MM.1S (cell line): ENCODE data around the gene ABCB9.

Source experiments
- DNase-seq: peaks from one replicate; pipeline ENCODE4 v3.0.0-alpha.2; 2015
- H2AFZ ChIP-seq: fragments of 300-600 bp; sonication (generic); 2 replicates; pipeline ENCODE4 v1.6.0; 2016; ENCODE audit warnings: antibody characterized with exemption, low read length
- H3F3A ChIP-seq: fragments of 300-600 bp; sonication (generic); 2 replicates; pipeline ENCODE4 v1.6.1; 2016; ENCODE audit warnings: mild to moderate bottlenecking, antibody characterized with exemption, low read length, moderate library complexity, mixed read lengths; ENCODE audit not compliant: insufficient read depth
- H3K27ac ChIP-seq: fragments of 300-600 bp; sonication (generic); 2 replicates; pipeline ENCODE4 v1.5.1; 2016; ENCODE audit warnings: mild to moderate bottlenecking, low read length
- H3K27me3 ChIP-seq: fragments of 300-600 bp; sonication (generic); replicated peaks from 2 replicates; pipeline ENCODE4 v1.6.0; 2016; ENCODE audit warnings: low read length; ENCODE audit not compliant: insufficient read depth
- H3K36me3 ChIP-seq: fragments of 300-600 bp; sonication (generic); replicated peaks from 2 replicates; pipeline ENCODE4 v1.6.1; 2016; ENCODE audit warnings: mild to moderate bottlenecking, low read length, mixed read lengths; ENCODE audit not compliant: insufficient read depth
- H3K4me1 ChIP-seq: fragments of 300-600 bp; sonication (generic); 2 replicates; pipeline ENCODE4 v1.6.1; 2016; ENCODE audit warnings: low read length, mixed read lengths
- H3K4me2 ChIP-seq: fragments of 300-600 bp; sonication (generic); 2 replicates; pipeline ENCODE4 v1.6.0; 2016; ENCODE audit warnings: low read depth, low read length
- H3K4me3 ChIP-seq: fragments of 300-600 bp; sonication (generic); 2 replicates; pipeline ENCODE4 v1.5.1; 2016; ENCODE audit warnings: low read length, mixed read lengths
- H3K79me2 ChIP-seq: fragments of 300-600 bp; sonication (generic); 2 replicates; pipeline ENCODE4 v1.6.1; 2016; ENCODE audit warnings: mixed run types, low read length, mixed read lengths
- H3K9ac ChIP-seq: fragments of 300-600 bp; sonication (generic); 2 replicates; pipeline ENCODE4 v1.6.1; 2016; ENCODE audit warnings: low read length, mixed read lengths
- H3K9me2 ChIP-seq: fragments of 300-600 bp; sonication (generic); replicated peaks from 2 replicates; pipeline ENCODE4 v1.6.1; 2016; ENCODE audit warnings: mild to moderate bottlenecking, low read length, mixed read lengths; ENCODE audit not compliant: insufficient read depth
- H3K9me3 ChIP-seq: fragments of 300-600 bp; sonication (generic); replicated peaks from 2 replicates; pipeline ENCODE4 v1.6.1; 2016; ENCODE audit warnings: mild to moderate bottlenecking, low read length, mixed read lengths; ENCODE audit not compliant: insufficient read depth
- H4K20me1 ChIP-seq: fragments of 300-600 bp; sonication (generic); 2 replicates; pipeline ENCODE4 v1.6.1; 2016; ENCODE audit warnings: mild to moderate bottlenecking, low read length, moderate library complexity, mixed read lengths; ENCODE audit not compliant: insufficient read depth
- EZH2 ChIP-seq: fragments of 300-600 bp; sonication (generic); optimal IDR thresholded peaks from 2 replicates; pipeline ENCODE3; 2017; ENCODE audit warnings: low read depth, mild to moderate bottlenecking, antibody characterized with exemption, low read length, mixed read lengths
- EZH2phosphoT487 ChIP-seq: fragments of 300-600 bp; sonication (generic); IDR thresholded peaks from 2 replicates; pipeline ENCODE4 v1.6.1; 2018; ENCODE audit warnings: antibody characterized with exemption, low read length
- TF ChIP-seq, protein P1 (sequence below): fragments of 300-600 bp; sonication (generic); IDR thresholded peaks from 2 replicates; pipeline ENCODE4 v1.5.1; 2016; ENCODE audit warnings: antibody characterized with exemption, low read length, mixed read lengths

Gene ABCB9

DNA sequence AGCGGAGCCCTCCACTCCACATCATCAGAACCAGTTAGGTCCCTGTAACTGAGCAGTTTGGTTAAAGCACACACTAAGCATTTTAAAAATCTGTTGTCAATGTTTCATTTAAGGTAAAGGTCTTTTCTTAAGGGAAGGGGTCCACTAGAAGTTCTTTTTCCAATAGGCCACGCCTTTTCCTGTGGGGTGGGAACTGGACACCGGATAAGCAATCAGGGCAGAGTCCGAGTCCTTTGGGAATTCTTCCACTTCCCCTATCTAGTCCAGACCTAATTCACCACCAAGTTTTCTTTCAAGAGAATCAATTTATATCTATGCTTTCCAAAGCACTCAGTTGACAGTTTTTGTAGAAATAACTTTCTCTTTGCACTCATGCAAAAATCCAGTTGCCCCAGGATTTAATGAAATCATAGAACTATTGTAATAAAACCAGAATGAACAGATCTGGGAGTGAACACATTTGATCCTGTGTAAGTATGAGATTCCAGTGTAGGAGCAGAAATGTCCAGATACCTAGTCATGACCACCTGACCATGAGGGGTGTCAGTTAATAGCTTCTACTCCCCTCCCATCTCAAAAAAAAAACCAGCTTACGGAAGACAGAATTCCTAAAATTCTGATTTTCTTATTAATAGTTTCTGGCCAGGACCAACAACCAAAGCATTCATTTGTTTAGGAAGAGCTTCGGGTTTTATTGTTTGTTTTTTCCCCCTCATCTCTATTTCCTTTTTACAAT lies 82.0 kb downstream of the ABCB9 start:
- Histone ChIP-seq H3K4me1 (peaks cover 73% of the 10 kb centered on the region), H4K20me1 (no peaks in the 10 kb centered on the region; the same call in 1 of the 2 replicates), H3K36me3 (no peaks in the 10 kb centered on the region; the same call in 1 of the 2 replicates), H3K79me2 (peaks cover 94% of the 10 kb centered on the region), H3K4me2 (peak overlapping the region; percentile 12; the same call in 1 of the 2 replicates), H3K4me3 (no peak overlapping the region), H3K9me3 (no peaks in the 10 kb centered on the region), H3K27ac (peak overlapping the region; percentile 21; the same call in 1 of the 2 replicates), H3K9ac (no peak overlapping the region), H3F3A (peaks cover 50% of the 10 kb centered on the region), H3K9me2 (no peaks in the 10 kb centered on the region), H3K27me3 (no peaks in the 10 kb centered on the region), H2AFZ (no peak overlapping the region)
- TF ChIP-seq, protein P1, sequence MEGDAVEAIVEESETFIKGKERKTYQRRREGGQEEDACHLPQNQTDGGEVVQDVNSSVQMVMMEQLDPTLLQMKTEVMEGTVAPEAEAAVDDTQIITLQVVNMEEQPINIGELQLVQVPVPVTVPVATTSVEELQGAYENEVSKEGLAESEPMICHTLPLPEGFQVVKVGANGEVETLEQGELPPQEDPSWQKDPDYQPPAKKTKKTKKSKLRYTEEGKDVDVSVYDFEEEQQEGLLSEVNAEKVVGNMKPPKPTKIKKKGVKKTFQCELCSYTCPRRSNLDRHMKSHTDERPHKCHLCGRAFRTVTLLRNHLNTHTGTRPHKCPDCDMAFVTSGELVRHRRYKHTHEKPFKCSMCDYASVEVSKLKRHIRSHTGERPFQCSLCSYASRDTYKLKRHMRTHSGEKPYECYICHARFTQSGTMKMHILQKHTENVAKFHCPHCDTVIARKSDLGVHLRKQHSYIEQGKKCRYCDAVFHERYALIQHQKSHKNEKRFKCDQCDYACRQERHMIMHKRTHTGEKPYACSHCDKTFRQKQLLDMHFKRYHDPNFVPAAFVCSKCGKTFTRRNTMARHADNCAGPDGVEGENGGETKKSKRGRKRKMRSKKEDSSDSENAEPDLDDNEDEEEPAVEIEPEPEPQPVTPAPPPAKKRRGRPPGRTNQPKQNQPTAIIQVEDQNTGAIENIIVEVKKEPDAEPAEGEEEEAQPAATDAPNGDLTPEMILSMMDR = no peak
- TF ChIP-seq EZH2 = no peak
- no peak for DNase-seq

DNA sequence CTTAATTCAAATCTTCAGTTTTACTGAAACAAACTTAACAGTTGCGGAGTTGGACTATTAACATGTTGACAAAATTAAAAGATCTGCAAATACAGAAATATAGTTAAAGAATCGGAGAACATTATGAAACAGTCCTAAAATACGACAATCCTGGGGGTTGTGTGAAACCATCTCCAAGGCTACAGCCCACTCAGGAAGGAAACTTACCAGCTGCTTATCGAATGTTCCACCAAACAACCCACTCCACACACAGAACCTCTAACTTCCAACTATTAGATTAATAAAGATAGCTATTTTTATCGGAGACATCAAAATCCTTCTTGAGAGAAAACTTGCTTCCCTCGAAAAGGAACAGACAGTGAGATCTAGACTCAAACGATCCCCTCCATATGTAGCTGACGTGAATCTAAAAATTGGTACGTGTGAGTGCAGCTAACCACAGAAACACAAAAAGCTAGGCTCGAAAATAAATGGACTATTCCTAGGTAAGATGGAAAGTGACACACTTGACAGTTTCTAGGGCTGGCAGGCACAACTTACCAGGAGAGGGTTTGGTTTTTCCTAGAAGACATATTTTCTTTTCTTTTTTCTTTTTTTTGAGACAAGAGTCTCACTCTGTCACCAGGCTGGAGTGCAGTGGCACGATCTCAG lies 83.2 kb downstream of the ABCB9 start:
- peak overlapping the region; percentile 25; the same call in 1 of the 2 replicates for H3K27ac ChIP-seq

DNA sequence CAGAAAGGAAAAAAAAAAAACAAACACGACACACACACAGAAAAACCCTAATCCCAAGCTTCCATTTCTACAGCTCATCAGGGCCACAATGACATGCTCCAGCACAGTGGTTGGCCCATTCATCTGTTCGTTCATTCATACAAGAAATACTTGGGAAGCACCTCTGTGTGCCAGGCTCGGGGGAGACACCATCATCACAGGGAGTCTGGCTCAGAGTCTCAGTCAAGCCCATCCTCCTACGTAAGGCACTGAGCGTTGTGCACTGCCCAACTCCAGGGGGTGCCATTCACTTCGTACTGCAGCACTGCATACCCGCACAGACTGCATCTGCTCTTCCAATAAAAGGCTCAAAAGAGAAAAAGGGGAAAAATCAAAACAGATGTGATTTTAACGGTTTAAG lies 85.6 kb downstream of the ABCB9 start:
- Histone ChIP-seq H3K36me3 (no peaks in the 10 kb centered on the region; the same call in 1 of the 2 replicates), H2AFZ (no peak overlapping the region), H3K4me2 (peak overlapping the region; percentile 60), H3K4me1 (peaks cover 70% of the 10 kb centered on the region), H3K9me3 (no peaks in the 10 kb centered on the region), H3K27ac (peak overlapping the region; percentile 97; the same call in 1 of the 2 replicates), H4K20me1 (no peaks in the 10 kb centered on the region; the same call in 1 of the 2 replicates), H3F3A (peaks cover 42% of the 10 kb centered on the region), H3K9me2 (no peaks in the 10 kb centered on the region), H3K4me3 (no peak overlapping the region), H3K79me2 (peaks cover 91% of the 10 kb centered on the region), H3K27me3 (no peaks in the 10 kb centered on the region), H3K9ac (no peak overlapping the region)
- DNase-seq = no peak
- no peak for TF ChIP-seq EZH2phosphoT487
- TF ChIP-seq, protein P1 = 0 out of 2 replicates have a peak, but pooled peaks have one; percentile 4

More for the DNA sequence above, 83.2 kb downstream of the ABCB9 start:
- no peak overlapping the region for H3K4me3 ChIP-seq
- H3K79me2 ChIP-seq = peaks cover 95% of the 10 kb centered on the region
- H3K36me3 ChIP-seq = no peaks in the 10 kb centered on the region; the same call in 1 of the 2 replicates
- H2AFZ ChIP-seq = no peak overlapping the region
- no peaks in the 10 kb centered on the region for H3K27me3 ChIP-seq
- peaks cover 68% of the 10 kb centered on the region for H3K4me1 ChIP-seq
- DNase-seq = no peak
- H3F3A ChIP-seq = peaks cover 40% of the 10 kb centered on the region
- no peaks in the 10 kb centered on the region for H3K9me3 ChIP-seq
- no peaks in the 10 kb centered on the region for H3K9me2 ChIP-seq
- H3K4me2 ChIP-seq = no peak overlapping the region
- TF ChIP-seq EZH2phosphoT487 (no peak), EZH2 (no peak)
- TF ChIP-seq, protein P1 = no peak
- H4K20me1 ChIP-seq = no peaks in the 10 kb centered on the region; the same call in 1 of the 2 replicates
- no peak overlapping the region for H3K9ac ChIP-seq
